Central memory CD8-positive, alpha-beta T cell (primary cell): ENCODE measurements around the gene PMS1.
"Not testable (repeated sequence)": the region's sequence is repeated elsewhere in the genome, so short reads cannot be mapped to it uniquely, and the experiment has no call there.

Source experiments
- ATAC-seq: fragments of 150-1000 bp; cut with Tn5 transposase; replicated peaks from 2 replicates; pipeline ENCODE4 v1.10.0; 2022; ENCODE audit warnings: mild to moderate bottlenecking, moderate FRiP score, moderate number of reproducible peaks; ENCODE audit not compliant: poor library complexity, severe bottlenecking; ENCODE audit errors: extremely low read depth
- DNase-seq, 2 donors: peaks; one replicate each; pipeline ENCODE4 v3.0.0; 2021; ENCODE audit warnings: low spot score in 2 of 2
- H3K27ac Mint-ChIP-seq: one replicate; pipeline ENCODE4 v1.8.0; 2022; ENCODE audit warnings: low read depth, mild to moderate bottlenecking, moderate library complexity, mixed read lengths
- H3K27me3 Mint-ChIP-seq: one replicate; pipeline ENCODE4 v1.8.0; 2022; ENCODE audit warnings: mixed read lengths
- H3K36me3 Mint-ChIP-seq: one replicate; pipeline ENCODE4 v1.8.0; 2022; ENCODE audit warnings: mild to moderate bottlenecking, moderate library complexity, mixed read lengths; ENCODE audit not compliant: insufficient read depth
- H3K4me1 Mint-ChIP-seq: one replicate; pipeline ENCODE4 v1.8.0; 2022; ENCODE audit warnings: mixed read lengths
- H3K4me3 Mint-ChIP-seq: one replicate; pipeline ENCODE4 v1.8.0; 2022; ENCODE audit warnings: mild to moderate bottlenecking, moderate library complexity, mixed read lengths
- H3K9me3 Mint-ChIP-seq: one replicate; pipeline ENCODE4 v1.8.0; 2022; ENCODE audit warnings: mixed read lengths

Gene PMS1

DNA sequence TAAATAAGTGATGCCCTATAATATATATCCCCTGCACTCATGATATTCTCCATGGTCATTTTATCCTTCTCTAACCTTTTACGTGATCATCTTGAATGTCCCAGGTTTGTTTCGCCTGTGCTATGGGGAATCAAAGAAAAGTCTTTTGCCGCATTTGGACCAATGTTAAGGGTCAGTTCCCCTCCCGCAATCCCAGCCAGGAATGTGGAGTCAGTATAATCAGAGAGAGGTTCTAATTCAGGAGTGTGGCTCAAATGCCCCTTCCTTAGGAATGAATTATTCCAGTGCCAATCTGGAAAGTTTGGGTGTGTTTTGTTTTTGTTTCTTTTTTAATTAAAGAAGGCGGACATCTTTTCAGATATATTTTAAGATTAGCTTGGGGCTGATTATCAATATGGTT lies 41.8 kb downstream of the PMS1 start:
- Mint-ChIP-seq H3K36me3 (peaks cover 4% of the 10 kb centered on the region), H3K27ac (no peak overlapping the region), H3K27me3 (no peaks in the 10 kb centered on the region), H3K4me3 (no peak overlapping the region), H3K4me1 (peaks cover 11% of the 10 kb centered on the region), H3K9me3 (no peaks in the 10 kb centered on the region)
- ATAC-seq: no peak
- DNase-seq: no peak

DNA sequence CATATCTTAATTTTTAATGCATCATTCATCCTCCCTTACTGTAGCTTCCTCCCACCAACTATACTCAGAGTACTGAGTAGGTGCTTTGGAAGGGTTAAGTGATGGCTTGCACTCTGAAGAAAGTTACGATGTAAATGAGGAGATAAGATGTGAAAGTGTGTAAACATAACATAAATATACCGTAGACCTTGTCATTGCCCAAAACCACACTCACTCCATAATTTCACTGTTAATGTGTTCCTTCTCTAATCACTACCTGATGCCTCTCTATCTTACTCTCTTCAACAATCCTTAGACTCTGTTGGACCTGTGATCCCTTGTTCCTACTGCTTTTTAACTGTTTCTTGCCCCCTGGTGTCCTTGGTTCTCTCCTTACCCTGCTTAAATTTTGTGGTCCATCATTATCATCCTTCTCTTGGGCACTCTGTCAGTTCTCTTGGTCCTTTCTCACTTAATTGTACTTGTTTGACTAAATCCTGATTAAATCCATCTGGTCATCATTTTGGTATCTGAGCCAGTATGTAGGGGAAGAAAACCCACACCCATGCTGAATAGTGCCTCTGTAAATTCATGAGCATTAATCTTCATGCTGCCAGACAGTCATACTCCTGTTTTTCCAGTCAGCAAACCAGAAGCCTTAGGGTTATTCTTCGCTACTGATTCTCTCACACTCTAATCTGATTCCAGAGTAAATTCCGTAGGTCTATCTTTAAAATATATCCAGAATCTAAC lies 45.0 kb downstream of the PMS1 start:
- Mint-ChIP-seq H3K27ac (no peak overlapping the region), H3K36me3 (peaks cover 7% of the 10 kb centered on the region), H3K9me3 (no peaks in the 10 kb centered on the region), H3K4me1 (peaks cover 11% of the 10 kb centered on the region), H3K4me3 (no peak overlapping the region), H3K27me3 (no peaks in the 10 kb centered on the region)
- DNase-seq: no peak
- ATAC-seq: no peak

DNA sequence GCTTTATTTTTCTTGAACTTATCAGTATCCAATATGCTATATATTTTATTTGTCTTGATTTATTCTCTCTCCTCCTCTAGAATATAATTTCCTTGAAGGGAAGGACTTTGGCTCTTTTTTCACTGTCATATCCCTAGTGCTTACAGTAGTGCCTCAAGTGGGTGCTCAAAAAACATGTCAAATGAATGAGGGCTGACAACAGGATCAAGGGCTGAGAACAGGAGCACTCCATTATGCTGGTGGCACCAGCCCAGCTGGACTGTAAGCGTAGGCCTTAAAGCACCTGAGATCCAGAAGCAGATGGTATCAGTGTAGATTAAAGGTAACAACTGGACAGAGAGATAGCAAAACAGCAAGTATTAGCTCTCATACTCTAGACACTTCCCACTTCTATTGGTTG lies 46.3 kb downstream of the PMS1 start:
- Mint-ChIP-seq H3K27ac (peak overlapping the region; percentile 69), H3K36me3 (peaks cover 8% of the 10 kb centered on the region), H3K9me3 (no peaks in the 10 kb centered on the region), H3K4me1 (peaks cover 11% of the 10 kb centered on the region), H3K4me3 (no peak overlapping the region), H3K27me3 (no peaks in the 10 kb centered on the region)
- no peak for ATAC-seq
- no peak for DNase-seq

DNA sequence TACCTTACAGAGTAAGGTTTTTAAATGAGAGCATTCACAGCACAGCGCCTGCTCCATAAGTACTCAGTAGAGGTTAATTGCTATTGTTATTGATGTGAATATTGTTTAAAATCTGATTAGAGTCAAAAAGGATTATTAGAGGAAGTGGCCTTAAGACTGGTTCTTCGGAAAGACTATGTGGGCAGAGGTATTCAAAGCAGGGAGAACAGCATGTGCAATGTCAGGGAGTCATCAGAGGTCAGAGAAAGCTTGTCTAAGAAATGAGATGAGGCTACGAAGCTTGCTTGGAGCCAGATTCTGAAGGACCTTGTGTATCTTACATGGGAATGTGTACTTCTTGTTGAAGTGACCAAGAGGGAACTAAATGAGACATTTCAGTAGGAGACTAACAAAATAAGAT lies 49.8 kb downstream of the PMS1 start:
- H3K27me3 Mint-ChIP-seq: no peaks in the 10 kb centered on the region
- no peak overlapping the region for H3K4me3 Mint-ChIP-seq
- no peak overlapping the region for H3K27ac Mint-ChIP-seq
- no peaks in the 10 kb centered on the region for H3K9me3 Mint-ChIP-seq
- peaks cover 11% of the 10 kb centered on the region for H3K4me1 Mint-ChIP-seq
- ATAC-seq (no peak), DNase-seq (no peak)
- peaks cover 9% of the 10 kb centered on the region for H3K36me3 Mint-ChIP-seq

GRCh38 chr2:189834642-189835041 lies 50.4 kb downstream of the PMS1 start:
- H3K27ac Mint-ChIP-seq: not testable (repeated sequence)

DNA sequence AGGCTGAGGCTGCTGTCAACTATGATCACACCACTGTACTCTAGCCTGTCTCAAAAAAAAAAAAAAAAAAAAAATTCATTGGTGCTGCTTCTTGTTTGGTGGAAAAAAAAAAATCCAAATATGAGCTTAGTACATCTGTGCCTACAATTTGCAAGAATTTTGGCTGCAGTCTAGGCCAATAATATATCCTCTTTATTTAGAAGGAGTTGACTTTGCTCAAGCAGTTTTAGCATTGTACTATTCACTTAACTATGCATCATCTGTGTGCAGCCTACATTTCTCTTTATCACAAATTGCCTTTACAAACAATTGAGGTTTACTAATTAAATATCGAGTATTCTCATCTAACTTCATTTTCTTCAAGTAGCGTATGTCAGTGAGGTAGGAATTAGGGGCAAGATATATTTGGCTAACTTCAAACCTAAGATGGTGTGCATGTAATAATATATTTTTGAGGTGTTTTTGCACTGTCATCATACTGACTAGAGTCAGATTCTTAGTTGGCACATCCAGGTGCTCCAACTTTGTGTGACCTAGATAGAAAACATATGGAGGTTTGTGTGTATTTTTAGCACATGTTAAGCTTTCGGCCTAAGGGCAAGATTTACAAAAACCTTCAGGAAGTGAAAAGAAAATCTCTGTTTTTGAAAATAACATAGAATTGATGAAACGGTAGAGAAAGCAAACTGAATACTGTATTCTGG lies 51.8 kb downstream of the PMS1 start:
- Mint-ChIP-seq H3K4me3 (no peak overlapping the region), H3K4me1 (peaks cover 5% of the 10 kb centered on the region), H3K36me3 (peaks cover 9% of the 10 kb centered on the region), H3K27ac (no peak overlapping the region), H3K27me3 (no peaks in the 10 kb centered on the region), H3K9me3 (no peaks in the 10 kb centered on the region)
- no peak for ATAC-seq
- no peak for DNase-seq

More at GRCh38 chr2:189834642-189835041, 50.4 kb downstream of the PMS1 start:
- not testable (repeated sequence) for H3K4me1 Mint-ChIP-seq, H3K9me3 Mint-ChIP-seq, H3K36me3 Mint-ChIP-seq, ATAC-seq, H3K27me3 Mint-ChIP-seq, DNase-seq, H3K4me3 Mint-ChIP-seq

DNA sequence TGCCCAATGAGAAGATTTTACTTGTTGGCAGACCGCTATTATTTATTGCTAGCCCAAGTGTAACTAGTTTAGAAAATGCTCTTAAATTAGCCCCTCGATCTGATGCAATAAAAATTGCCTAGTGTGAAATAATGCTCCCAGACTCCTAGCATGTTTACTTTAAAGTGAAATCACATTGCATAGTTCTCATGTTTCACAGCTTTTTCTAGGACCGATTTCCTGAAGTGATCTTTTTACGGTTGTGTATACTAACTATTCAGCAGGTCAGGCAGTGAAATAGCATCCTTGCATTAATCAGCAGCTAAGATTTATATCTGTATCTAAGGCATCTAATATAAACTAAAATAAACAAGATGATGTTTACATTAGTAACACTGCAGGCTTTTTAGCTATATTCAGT lies 52.4 kb downstream of the PMS1 start:
- H3K27me3 Mint-ChIP-seq: no peaks in the 10 kb centered on the region
- H3K27ac Mint-ChIP-seq: no peak overlapping the region
- H3K4me3 Mint-ChIP-seq: no peak overlapping the region
- DNase-seq (no peak), ATAC-seq (no peak)
- H3K9me3 Mint-ChIP-seq: no peaks in the 10 kb centered on the region
- H3K4me1 Mint-ChIP-seq: peaks cover 5% of the 10 kb centered on the region
- peaks cover 9% of the 10 kb centered on the region for H3K36me3 Mint-ChIP-seq

GRCh38 chr2:189837326-189837725 lies 53.1 kb downstream of the PMS1 start:
- no peaks in the 10 kb centered on the region for H3K9me3 Mint-ChIP-seq
- DNase-seq (no peak), ATAC-seq (no peak)
- no peaks in the 10 kb centered on the region for H3K27me3 Mint-ChIP-seq
- peaks cover 8% of the 10 kb centered on the region for H3K4me1 Mint-ChIP-seq
- H3K36me3 Mint-ChIP-seq: peaks cover 10% of the 10 kb centered on the region
- no peak overlapping the region for H3K4me3 Mint-ChIP-seq
- H3K27ac Mint-ChIP-seq: no peak overlapping the region

- peaks cover 11% of the 10 kb centered on the region for H3K4me1 Mint-ChIP-seq
- H3K27ac Mint-ChIP-seq: no peak overlapping the region
- H3K36me3 Mint-ChIP-seq: peaks cover 22% of the 10 kb centered on the region
- ATAC-seq: no peak
- DNase-seq: no peak
- H3K4me3 Mint-ChIP-seq: no peak overlapping the region
- H3K27me3 Mint-ChIP-seq: no peaks in the 10 kb centered on the region
- H3K9me3 Mint-ChIP-seq: no peaks in the 10 kb centered on the region
These were observed 56.8 kb downstream of the PMS1 start for GRCh38 chr2:189841019-189841418.

DNA sequence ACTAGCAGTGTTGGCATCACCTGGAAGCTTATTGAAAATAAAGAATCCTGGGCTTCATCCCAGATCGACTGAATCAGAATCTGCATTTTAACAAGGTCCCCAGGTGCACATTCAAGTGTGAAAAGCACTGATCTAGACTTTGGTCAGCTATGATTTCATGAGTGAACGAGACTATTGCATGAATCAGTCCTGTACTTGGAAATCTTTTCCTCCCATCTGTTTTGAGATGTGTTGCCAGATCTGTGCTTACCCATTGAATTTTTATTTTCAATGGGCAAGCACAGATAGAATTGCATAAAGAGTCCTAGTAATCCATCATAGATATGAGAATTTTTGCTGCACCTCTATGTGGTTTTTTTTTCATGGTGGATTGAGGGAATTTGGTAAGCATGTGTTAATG lies 64.0 kb downstream of the PMS1 start:
- H3K27ac Mint-ChIP-seq: no peak overlapping the region
- no peaks in the 10 kb centered on the region for H3K27me3 Mint-ChIP-seq
- H3K36me3 Mint-ChIP-seq: peaks cover 46% of the 10 kb centered on the region
- DNase-seq: no peak
- H3K4me3 Mint-ChIP-seq: no peak overlapping the region
- H3K9me3 Mint-ChIP-seq: no peaks in the 10 kb centered on the region
- H3K4me1 Mint-ChIP-seq: peaks cover 9% of the 10 kb centered on the region
- ATAC-seq: no peak

DNA sequence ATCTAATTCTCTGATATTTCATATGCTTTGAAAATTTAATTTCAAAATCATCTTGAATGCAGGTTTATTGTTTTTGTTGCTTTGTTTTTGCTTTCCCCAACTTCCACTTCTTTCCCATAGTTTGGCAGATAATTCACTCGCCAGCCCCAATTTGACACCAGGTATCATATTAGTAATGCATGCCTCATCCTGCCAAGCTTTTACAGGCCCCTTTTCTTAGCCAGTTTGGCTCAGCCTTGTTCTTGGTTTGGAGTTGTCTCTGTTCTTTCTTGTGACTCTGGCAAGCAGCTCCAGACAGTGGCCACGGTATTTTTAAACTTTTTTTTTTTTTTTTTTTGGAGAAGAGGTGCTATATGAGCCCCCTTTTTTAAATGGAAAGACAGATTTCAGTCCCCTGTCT lies 65.3 kb downstream of the PMS1 start:
- Mint-ChIP-seq H3K4me1 (peaks cover 9% of the 10 kb centered on the region), H3K4me3 (no peak overlapping the region), H3K36me3 (peaks cover 45% of the 10 kb centered on the region), H3K27me3 (no peaks in the 10 kb centered on the region), H3K9me3 (no peaks in the 10 kb centered on the region), H3K27ac (no peak overlapping the region)
- DNase-seq (no peak), ATAC-seq (no peak)

- DNase-seq (no peak), ATAC-seq (no peak)
- Mint-ChIP-seq H3K27me3 (no peaks in the 10 kb centered on the region), H3K9me3 (no peaks in the 10 kb centered on the region), H3K36me3 (peaks cover 39% of the 10 kb centered on the region), H3K4me1 (peaks cover 9% of the 10 kb centered on the region), H3K4me3 (no peak overlapping the region), H3K27ac (no peak overlapping the region)
These were observed 67.0 kb downstream of the PMS1 start for GRCh38 chr2:189851174-189851826.

DNA sequence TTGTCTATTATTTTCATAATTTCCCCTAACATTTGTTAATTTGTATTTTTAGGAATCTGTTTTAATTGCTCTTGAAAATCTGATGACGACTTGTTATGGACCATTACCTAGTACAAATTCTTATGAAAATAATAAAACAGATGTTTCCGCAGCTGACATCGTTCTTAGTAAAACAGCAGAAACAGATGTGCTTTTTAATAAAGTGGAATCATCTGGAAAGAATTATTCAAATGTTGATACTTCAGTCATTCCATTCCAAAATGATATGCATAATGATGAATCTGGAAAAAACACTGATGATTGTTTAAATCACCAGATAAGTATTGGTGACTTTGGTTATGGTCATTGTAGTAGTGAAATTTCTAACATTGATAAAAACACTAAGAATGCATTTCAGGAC lies 69.9 kb downstream of the PMS1 start:
- Mint-ChIP-seq H3K4me1 (peaks cover 9% of the 10 kb centered on the region), H3K27ac (no peak overlapping the region), H3K9me3 (no peaks in the 10 kb centered on the region), H3K4me3 (no peak overlapping the region), H3K36me3 (peaks cover 20% of the 10 kb centered on the region), H3K27me3 (no peaks in the 10 kb centered on the region)
- ATAC-seq: no peak
- no peak for DNase-seq
